Activated CD4-positive, alpha-beta T cell treated with anti-CD3 and anti-CD28 coated beads for 4 hours (primary cell): Measurements from ENCODE around the gene PARD6A.

Source experiments
- DNase-seq, 2 donors: peaks; one replicate each; pipeline ENCODE4 v3.0.0-alpha.2; 2020

The PARD6A gene, protein sequence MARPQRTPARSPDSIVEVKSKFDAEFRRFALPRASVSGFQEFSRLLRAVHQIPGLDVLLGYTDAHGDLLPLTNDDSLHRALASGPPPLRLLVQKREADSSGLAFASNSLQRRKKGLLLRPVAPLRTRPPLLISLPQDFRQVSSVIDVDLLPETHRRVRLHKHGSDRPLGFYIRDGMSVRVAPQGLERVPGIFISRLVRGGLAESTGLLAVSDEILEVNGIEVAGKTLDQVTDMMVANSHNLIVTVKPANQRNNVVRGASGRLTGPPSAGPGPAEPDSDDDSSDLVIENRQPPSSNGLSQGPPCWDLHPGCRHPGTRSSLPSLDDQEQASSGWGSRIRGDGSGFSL

DNA sequence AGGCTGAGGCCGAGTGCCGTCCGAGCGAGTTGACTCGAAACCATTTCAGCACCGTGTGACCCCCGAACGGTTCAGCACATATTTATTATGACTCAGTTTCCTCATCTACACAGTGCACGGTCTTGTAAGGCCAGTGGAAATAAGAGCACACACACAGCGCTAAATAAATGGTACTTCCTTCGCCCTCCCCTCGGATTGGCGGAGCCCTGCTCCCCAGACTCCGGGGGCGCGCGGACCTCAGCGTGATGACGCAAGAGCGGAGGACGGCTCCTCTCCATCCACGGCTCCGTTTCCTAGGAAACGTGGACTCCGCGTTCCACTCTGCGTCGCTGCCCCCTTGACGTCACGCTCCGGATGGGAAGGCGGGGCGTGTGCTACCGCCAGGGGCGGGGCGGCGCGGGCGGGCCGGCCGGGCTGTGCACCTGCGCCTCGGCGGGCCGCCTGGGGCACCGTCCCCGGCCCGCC lies at the start of gene PARD6A:
PARD6A (plus strand) TSS at position 397 of the 465 bp plus-strand sequence. CDS start 79 bp downstream, outside the sequence.
- peak; percentile 93 to 96 for DNase-seq

DNA sequence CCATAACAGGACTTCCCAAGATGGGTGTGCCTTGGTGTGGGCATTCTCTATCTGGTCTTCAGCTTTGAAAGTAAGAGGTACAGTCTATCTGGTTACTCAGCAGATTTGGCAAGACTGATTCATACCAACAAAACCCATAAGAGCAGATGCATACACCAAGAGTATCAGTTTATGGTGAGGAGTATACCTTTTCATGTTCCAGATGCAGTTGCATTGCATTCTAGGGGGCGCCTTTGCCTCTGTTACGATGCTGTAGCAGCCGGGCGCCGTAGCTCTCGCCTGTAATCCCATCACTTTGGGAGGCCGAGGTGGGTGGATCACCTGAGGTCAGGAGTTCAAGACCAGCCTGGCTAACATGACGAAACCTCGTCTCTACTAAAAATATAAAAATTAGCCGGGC lies 47.0 kb upstream of the PARD6A start:
- DNase-seq: peak in 1 of 2 donors; percentile 3

DNA sequence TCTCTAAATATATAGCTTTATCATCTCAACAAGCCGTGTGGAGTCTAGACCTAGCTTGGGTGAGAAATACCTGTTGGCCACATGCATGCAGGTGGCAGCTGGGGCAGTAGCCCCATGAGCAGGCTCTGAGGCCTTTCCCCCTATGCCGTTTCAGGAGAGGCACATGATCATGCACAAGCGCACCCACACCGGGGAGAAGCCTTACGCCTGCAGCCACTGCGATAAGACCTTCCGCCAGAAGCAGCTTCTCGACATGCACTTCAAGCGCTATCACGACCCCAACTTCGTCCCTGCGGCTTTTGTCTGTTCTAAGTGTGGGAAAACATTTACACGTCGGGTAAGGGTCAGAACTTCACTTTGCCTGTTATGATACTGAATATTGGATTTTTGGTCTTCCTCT lies 32.5 kb upstream of the PARD6A start:
- DNase-seq: no peak

DNA sequence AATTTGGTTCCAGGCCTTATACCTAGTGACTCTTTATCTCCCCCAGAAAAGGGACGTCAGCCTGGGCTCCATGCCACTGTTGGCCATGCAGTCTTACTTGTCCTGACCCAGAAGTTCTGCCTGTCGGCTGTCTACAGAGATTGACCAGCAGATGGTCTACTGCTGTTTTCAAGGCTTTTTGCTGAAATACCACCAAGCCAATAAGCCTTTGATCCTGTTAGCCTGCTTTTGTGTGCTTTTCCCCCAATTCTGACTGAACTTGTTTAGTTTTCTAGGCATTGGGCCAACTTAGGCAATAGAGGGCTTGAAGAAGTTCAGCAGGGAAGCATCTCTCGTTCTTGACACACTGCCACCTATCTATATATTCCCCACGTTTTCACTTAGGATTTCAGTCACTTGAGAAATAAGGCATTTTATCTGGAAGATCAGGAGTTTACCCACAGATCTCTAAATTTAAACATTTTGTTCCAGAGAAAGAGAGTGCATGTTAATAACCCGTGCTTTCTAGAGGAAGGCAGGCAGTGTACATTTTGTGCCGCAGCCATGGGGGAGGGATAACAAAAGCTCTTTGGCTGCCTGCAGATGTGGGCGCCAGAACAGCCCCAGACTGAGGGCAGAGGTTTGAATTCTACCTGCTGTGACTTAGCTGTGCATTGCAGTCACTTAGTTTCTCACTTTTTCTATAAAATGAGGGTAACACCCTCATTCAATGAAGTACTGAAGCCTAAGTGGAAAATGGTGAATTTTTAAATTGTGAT lies 28.2 kb upstream of the PARD6A start:
- DNase-seq: no peak

DNA sequence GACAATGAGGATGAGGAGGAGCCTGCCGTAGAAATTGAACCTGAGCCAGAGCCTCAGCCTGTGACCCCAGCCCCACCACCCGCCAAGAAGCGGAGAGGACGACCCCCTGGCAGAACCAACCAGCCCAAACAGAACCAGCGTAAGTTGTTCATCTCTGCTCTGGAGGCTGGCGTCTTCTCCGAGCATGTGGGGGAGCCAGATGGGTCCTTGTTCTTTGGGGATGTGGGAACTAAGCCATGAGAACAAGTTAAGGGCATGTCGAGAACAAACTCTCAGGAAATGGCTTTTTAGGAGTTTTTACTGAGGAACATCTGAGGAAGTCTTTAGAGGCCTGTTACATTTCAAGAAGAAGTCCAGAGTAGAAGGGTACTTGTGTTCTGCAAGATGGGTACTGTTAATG lies 24.0 kb upstream of the PARD6A start:
- no peak for DNase-seq

DNA sequence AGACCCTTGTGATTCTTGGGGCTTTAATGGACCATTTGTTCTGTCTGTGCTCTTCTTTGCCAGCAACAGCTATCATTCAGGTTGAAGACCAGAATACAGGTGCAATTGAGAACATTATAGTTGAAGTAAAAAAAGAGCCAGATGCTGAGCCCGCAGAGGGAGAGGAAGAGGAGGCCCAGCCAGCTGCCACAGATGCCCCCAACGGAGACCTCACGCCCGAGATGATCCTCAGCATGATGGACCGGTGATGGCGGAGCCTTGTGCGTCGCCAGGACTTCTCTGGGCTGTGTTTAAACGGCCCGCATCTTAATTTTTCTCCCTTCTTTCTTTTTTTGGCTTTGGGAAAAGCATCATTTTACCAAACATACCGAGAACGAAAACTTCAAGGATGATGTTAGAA lies 23.1 kb upstream of the PARD6A start:
- DNase-seq: no peak

DNA sequence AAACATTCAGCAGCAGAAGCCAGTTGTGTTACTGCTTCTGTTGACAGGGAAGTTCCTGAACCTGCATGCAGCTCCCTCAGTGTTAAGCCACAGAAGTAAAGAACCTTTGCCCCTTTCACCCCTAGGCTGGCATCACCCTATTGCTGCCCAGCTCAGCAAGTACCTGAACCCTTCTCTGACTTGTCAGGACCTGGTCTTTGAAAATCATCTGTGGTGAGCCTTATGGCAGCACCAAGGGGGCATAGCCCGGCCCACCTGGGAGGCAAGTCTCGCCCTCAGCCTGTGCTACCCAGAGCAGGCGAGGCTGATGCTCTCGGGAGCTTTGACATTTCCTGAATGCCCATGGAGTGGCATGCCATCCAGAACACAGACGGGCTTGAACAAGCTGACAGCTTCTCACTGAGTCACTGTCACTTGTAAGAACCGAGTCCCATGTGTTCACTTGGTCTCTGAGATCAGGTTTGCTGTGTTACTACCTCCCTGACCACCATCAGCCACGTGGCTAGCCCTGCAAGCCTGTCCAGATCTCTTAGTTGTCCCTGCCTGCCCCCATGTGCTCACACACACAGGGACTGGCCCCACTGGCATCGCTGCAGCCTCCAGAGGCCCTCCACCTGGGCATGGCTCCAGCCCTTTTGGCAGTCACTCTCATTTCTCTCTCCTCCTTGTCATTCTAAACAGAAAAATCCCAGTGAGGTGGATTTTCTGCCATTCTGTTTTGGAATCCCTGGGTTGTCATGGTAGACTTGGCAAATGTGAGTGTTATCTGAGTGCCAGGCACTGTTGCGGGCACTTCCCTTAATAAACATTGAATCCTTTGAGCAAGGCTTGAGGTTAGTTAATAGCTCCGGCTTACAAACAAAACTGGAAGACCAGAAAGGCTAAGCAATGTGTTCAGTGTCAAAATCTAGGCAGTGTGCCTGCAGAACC lies 18.7 kb upstream of the PARD6A start:
- DNase-seq: no peak

DNA sequence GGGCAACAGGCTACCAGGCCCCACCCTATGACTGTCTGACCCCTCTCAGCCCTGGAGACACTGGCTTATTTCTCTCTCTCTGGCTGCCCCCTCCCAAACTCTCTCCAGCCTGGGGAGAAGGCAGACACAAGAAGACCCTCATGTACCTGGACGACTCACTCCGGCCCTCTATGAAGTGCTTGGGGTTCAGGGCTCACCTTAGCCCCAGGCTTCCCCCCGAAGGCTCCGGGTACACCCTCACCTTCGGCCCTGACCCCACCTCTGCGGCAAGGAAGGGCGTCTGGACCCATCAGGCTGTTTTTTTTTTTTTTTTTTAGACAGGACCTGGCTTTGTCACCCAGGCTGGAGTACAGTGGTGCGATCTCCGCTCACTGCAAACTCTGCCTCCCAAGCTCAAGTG lies 16.7 kb upstream of the PARD6A start:
- no peak for DNase-seq

DNA sequence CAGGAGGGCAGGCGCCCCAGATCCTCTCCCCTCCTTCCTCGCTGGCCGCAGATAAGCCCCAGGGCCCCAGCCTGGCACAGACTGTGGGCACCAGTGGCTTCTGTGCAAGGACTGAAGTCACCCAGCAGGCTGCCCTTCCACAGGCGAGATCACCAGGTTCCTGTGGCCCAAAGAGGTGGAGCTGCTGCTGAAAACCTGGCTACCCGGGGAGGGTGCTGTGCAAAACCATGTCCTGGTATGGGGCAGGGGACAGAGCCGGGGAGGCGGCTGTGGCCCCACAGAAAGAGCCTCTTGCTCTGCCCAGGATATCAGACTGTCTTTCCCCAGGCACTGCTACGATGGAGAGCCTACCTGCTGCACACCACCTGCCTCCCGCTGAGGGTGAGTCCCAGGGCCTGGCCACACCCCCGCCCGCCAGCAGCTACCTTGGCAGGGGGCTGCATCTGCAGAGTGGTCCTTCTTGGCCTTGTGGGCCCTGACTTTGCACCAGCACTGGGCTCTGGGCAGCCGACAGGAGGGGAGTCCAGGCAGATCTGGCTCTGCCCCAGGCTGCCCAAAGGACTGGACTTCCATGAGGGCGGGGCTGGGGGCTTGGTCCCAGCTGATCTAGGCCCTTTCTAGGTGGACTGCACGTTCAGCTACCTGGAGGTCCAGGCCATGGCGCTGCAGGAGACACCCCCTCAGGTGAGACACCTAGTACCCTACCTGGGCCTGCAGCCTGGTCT lies 15.2 kb upstream of the PARD6A start:
- DNase-seq: peak in 1 of 2 donors; percentile 27

DNA sequence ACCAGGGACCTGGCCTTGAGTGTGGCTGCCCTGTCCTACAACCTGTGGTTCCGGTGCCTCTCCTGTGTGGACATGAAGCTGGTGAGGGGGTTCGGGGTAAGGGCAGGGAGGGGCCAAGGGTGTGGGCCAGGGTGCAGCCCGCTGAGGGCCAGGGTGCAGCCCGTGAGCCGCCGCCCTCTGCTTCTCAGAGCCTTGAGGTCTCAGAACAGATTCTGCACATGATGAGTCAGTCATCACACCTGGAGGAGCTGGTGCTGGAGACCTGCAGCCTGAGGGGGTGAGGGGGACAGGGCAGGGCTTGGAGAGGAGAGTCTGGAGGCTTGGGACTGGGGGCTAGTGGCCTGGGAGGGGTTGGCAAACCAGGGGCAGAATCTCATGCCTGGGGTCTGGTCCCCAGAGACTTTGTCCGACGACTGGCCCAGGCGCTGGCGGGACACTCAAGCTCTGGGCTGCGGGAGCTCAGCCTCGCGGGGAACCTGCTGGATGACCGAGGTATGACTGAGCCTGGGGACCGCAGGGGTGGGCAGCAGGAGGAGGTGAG lies 13.6 kb upstream of the PARD6A start:
- no peak for DNase-seq

DNA sequence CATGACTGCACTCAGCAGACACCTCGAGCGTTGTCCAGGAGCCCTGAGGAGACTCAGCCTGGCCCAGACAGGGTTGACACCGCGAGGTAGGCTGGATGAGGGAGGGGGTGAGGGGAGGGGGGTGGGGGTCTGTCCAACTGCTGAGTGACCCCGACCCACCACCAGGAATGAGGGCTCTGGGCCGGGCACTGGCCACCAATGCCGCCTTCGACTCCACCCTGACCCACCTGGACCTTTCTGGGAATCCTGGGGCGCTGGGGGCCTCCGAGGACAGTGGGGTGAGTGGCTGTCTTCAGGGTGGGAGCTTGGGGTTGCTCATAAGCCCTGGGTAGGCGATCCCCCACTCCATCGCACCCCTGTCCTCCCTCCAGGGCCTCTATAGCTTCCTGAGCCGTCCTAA lies 13.1 kb upstream of the PARD6A start:
- DNase-seq: no peak

DNA sequence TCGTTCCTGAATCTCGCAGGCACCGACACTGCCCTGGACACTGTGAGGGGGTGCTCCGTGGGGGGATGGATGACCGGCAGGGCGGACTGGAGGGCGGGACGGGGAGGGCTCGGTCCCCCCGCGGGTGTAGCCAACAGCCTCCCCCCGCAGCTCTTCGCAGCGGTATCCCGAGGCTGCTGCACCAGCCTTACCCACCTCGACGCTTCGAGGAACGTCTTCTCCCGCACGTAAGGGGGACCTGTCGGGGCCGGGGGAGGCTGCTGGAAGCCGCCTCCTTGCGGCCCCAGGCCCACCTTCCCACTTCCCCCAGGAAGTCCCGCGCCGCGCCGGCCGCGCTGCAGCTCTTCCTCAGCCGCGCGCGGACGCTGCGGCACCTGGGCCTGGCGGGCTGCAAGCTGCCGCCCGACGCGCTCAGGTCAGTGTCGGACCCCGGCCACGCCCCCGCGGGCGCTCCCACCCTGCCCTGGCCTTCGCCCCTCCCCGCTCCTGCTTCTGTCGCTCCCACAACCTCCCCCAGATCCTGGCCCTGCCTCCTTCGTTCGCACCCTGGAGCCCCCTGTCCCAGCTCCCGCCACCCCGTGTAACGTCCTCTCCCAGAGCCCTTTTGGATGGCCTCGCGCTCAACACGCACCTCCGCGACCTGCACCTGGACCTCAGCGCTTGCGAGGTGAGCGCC lies 12.5 kb upstream of the PARD6A start:
- no peak for DNase-seq

DNA sequence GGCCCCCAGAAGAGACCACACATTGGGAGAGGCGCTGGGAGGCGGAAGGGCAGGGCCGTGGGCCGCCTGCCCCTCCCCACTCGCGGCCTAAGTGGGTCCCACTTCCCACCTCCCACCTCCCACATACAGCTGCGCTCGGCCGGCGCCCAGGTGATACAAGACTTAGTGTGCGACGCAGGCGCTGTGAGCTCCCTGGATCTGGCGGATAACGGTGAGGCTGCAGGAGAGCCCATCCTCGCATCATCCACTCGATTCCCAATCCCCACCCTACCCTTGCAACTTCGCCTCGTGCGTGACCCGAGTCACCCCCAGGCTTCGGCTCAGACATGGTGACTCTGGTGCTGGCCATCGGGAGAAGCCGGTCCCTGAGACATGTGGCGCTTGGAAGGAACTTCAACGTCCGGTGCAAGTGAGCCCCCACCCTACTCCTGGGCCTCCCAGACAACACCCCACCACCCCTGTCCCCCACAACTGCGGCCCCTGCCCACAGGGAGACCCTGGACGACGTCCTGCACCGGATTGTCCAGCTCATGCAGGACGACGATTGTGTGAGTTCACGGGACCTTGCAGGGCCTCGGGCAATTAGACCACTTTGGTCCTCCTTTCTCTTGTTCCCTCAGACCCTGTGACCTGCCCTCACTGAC lies 11.9 kb upstream of the PARD6A start:
- no peak for DNase-seq

DNA sequence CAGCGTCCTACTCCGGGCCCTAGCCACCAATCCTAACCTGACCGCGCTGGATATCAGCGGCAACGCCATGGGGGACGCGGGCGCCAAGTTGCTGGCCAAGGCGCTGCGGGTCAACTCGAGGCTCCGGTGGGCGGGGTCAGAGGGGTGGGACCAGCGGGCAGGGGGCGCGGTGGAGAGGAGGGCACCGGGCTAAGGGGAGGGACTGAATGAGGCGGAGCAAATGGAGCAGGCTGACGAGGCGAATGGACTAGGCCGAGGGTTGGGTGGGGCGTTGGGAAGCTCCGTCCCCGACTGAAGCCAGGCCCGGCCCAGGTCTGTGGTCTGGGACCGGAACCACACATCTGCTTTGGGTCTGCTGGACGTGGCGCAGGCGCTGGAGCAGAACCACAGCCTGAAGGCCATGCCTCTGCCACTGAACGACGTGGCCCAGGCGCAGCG lies 11.2 kb upstream of the PARD6A start:
- DNase-seq: no peak

DNA sequence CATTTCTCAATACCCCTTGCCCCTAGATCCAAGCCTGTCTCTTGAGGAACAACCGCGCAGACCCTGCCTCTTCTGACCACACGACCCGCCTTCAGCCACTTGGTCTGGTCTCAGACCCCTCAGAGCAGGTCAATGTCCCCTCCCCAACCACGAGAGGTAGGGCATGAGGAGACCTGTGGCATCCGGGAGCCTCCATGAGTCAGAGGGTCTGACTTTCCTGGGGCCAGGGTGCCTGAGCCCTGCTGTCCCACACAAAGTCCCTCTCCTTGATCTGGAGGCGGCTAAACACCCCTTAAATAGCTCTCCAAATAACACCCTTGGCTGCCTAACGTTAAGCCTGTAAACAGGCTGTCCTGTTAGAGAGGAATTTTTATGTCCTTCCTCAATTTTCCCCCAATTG lies 10.7 kb upstream of the PARD6A start:
- no peak for DNase-seq

DNA sequence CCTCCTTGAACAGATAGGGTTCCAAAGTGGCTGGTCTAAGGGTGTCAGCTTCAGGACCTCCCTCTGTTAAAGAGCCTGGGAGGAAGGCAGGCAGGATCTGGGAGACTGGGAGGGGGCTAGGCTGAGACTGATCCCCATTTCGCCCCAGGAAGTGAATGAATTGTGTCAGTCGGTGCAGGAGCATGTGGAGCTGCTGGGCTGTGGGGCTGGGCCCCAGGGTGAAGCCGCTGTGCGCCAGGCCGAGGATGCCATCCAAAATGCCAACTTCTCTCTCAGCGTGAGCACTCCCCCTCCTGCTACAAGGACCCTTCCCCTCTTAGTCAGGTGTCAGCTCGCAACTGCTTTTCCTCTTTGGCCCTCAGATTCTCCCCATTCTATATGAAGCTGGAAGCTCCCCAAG lies 9.7 kb upstream of the PARD6A start:
- no peak for DNase-seq

DNA sequence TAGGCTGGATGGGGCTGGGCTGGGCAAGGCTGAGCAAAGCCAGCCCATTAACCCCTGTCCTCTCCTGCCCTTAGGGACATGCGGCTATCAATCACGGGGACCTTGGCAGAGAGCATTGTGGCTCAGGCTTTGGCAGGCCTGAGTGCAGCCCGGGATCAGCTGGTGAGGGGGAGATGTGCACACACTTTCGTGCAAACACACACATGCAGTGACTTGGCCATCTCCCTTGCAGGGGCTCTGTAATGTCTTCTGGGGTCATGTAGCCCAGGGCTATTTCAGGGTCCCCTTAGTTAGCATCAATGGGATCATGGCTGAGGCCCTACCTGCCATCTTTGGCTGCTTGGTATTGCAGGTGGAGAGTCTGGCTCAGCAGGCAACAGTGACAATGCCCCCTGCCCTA lies 8.9 kb upstream of the PARD6A start:
- DNase-seq: no peak

DNA sequence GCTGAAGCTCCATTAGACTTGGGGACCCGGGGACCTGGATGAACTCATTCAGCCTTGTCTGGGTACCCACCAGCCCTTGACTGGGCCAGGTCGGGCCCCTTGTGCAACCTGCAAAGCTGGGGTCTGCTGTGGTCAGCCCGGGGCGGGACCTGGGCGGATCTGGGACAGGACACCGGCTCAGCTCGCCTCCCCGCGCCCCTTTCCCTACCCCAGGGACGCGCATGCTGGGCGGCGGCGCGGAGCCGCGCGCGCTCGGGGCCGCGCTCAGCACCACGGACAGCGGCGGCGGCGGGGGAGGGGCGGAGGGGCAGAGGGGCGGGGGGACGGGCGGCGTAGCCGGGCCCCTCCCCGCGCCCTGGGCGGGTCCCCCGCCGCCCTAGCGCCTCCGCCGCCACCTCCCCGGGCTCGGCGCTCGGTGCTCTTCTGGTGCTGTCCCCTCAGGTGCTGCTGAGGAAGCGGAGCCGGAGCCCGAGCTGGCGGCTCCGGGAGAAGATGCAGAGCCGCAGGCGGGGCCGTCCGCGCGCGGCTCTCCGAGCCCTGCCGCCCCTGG lies 8.1 kb upstream of the PARD6A start:
- DNase-seq: no peak

DNA sequence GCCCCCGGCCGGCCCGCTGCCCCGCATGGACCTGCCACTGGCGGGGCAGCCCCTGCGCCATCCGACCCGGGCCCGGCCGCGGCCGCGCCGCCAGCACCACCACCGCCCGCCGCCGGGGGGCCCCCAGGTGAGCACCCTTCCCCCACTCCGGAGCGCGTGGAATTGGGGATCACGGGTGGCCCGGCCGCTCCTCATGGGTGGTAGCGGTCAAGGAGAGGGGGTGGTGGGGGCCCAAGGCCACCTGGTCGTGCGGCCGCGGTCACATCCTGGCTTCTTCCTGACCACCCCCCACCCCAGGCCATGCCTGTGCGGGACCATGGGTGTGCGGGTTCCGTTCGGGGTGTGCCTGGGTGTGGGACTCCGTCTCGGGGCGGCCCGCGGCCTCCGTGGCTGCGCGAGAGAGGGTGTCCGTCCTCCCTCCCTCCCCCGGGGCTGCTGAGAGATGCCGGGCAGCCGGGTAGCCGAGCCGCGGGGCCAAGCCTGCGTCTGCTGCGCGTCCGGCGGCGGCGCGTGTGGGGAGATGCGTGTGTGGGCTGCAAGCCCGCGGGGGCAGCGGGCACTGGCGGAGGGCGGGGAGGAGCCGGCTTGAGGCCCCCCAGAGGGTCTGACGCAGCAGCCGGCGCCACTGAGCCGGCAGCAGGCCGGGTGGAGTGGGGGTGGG lies 7.5 kb upstream of the PARD6A start:
- DNase-seq: no peak

DNA sequence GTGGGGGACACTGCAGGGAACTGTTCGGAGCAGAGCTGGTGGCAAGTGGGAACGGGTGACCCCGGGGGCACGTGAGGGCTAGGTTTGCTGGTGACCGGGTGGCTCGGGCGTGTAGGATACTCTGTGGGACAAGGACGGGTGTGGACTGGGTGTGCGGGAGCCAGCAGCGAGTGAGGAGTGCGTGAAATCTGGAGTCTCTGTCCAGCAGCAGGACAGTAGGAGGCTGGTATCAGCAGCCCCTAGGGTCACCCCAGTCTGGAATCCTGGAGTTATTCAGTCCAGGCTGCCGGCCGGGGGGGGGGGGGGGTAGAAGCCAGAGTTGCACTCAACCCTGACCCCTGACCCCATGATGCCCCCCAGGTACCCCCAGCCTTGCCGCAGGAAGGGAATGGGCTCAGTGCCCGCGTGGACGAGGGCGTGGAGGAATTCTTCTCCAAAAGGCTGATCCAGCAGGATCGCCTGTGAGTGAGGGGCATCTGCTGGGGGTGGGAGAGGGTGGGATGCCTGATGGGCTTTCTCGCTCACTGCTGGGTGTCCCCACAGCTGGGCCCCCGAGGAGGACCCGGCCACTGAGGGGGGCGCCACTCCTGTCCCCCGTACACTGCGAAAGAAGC lies 6.9 kb upstream of the PARD6A start:
- DNase-seq: no peak
